HT-29 (cell line): ENCODE data around the gene IPO9. TPM values are rescaled to one million over a fixed set of nuclear protein-coding genes. Genes with fewer than 3 reads are reported as not detected.

Experiments
- DNase-seq: peaks from one replicate; pipeline ENCODE4 v3.0.0-alpha.2; 2015; ENCODE audit warnings: low spot score
- total RNA-seq: library from RNA; depleted of rRNA; stranded (reverse); fragments of >200 nt; shearing (Covaris generic); gene quantifications from 2 replicates; pipeline ENCODE4 v1.2.3, GENCODE V29; 2014; rRNA removed

Gene IPO9
- 21.5 and 39.6 TPM in 2 replicates for total RNA-seq

DNA sequence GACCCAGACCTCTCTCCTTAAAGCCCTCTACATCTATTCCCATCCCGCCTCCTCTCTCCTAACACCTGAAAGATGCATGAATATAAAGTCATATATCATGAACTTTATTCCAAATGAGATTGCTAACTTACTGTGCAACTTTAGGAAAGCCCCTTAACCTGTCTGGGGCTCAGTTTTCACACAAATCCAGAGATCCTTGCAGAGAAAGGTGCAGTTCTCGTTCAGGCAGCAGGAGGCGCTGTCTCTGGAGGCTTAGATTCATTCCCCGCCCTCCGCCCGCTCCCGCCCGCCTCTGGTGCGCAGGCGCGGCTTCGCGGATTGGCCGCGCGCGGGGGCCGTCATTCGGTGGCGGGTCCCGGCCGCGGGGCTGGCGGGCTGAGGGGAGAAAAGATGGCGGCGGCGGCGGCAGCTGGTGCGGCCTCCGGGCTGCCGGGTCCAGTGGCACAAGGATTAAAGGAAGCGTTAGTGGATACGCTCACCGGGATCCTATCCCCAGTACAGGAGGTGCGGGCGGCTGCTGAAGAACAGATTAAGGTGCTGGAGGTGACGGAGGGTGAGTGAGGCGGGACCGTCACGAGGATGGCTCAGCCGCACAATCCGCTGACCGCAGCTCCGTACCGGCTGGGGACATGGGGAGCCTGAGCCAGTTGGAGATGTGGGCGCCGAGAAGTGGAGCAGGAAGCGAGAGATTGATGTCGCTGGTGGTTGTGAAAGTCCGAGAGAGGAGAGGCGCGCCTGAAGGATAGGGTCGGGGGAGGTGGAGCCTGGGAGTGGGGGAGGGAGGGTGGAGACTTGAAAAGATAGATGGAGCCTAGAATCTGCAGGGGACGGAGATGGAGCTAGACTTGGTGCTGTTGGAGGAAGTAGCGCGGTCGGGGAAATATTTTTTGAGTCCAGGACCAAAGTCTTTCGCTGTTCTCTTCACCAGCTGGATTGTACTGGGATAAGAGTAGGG lies at the start of gene IPO9:
Gene IPO9, plus strand, starts transcription at position 338 of the 955 bp plus-strand sequence. Its CDS starts 53 bp downstream, at position 391.
- peak; percentile 96 for DNase-seq

DNA sequence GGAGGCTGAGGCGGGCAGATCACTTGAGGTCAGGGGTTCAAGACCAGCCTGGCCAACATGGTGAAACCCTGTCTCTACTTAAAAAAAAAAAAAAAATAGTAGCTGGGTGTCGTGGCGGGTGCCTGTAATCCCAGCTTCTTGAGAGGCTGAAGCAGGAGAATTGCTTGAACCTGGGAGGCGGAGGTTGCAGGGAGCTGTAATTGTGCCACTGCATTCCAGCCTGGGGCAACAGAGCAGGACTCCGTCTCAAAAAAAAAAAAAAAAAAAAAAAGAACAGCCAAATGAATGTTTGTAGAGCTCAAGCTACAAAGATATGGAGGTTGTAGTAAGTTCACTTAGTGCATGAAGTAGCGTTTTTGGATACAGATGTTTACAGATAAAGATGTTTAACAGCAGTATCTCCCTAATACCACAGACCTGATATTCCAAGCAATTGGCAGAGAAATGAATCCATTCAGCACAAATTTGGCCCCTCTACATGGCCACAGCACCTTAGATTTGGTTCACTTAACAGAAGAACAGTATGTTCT lies 49.5 kb upstream of the IPO9 start:
- DNase-seq: no peak

- DNase-seq: no peak
Measured at GRCh38 chr1:201780952-201781351, 48.0 kb upstream of the IPO9 start.

DNA sequence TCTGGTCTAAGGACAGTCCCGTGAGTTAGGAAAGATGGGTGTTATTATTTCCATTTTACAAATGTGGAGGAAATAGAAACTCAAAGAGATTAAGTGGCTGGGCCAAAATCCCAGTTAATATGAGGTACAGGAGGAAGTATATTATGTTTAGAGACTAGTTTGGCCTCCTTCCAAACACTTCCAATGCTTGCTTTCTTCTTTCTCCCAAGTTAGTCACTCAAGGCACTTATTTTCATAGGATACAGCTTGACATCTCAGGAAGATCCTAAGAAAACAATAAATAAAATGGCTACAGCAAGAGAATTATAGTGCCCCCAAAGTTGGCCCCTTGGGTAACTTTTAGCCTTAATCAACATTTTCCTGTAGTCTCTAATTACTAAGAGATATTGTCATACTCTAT lies 47.5 kb upstream of the IPO9 start:
- DNase-seq: peak; percentile 22

DNA sequence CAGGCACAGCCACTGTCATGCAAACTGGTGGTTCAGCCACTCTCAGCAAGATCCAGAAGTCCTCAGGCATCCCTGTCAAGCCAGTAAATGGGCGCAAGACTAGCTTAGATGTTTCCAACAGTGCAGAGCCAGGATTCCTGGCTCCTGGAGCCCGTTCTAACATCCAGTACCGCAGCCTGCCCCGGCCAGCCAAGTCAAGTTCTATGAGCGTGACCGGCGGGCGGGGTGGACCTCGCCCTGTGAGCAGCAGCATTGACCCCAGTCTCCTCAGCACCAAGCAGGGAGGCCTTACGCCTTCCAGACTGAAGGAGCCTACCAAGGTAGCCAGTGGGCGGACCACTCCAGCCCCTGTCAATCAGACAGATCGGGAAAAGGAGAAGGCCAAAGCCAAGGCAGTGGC lies 46.6 kb upstream of the IPO9 start:
- no peak for DNase-seq

DNA sequence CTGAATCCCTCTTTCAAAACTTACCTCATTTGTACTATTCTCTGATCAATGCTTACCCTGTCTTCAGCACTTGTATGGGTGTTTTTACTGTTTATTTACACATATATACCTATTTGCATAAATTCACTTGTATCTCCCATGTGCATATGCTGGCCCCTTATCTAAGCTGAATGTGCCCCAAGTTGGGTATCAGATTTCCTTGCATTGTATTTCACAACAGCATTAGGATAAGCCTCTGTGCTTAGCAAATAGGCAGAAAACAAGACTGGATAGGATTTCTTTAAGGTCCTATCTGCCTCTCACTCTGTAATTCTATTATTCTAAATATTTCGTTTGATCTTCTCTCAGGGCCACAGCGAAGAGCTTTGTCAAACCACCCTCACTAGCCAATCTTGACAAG lies 45.9 kb upstream of the IPO9 start:
- DNase-seq: no peak

DNA sequence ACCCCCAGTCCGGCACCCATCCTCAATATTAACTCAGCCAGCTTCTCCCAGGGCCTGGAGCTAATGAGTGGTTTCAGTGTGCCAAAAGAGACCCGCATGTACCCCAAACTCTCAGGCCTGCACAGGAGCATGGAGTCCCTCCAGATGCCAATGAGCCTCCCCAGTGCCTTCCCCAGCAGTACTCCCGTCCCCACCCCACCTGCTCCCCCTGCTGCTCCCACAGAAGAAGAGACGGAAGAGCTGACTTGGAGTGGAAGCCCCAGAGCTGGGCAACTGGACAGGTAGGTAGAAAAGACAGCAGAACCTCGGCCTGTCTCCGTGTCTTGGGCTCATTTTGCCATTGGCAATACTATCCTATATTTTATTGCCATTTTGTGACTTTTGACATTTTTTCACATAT lies 45.4 kb upstream of the IPO9 start:
- DNase-seq: no peak

DNA sequence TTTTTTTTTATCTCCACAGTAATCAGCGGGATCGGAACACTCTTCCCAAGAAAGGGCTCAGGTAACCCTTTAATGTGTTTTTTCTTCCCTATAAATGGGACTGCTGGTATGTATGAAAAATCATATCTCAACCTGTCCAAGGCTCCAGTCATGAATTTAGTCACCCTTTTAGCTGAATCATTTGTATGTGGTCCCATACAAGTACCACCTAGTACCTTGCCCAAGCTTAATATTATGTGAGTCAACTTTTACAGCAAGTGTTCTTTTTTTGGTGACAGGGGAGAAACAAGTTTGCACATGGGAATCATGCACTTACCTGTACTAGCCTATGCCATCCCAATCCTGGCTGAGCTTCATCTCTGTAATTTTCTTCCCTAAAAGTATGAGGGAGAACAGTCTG lies 43.7 kb upstream of the IPO9 start:
- no peak for DNase-seq

GRCh38 chr1:201786824-201787223 lies 42.1 kb upstream of the IPO9 start:
- no peak for DNase-seq

- DNase-seq: no peak
Measured at GRCh38 chr1:201788296-201788695, 40.7 kb upstream of the IPO9 start.

DNA sequence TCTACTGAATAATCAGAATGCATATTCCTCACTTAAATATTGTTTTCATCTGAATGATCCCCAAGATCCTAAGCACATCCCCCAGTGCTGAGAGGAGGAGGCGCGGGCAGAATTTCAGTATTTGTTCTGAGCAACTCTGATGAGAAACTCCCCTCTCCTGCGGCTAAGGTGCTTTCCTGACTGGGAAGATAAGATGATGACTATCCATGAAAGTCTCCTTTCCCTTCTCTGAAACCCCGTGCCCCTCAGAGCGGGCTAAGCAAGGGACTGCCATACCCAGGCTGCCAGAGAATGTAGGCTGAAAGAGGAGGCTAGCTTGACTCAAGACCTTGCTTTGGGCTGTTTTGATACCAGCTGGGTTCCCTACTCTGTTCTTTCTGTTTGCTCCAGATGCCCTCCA lies 39.7 kb upstream of the IPO9 start:
- DNase-seq: no peak

DNA sequence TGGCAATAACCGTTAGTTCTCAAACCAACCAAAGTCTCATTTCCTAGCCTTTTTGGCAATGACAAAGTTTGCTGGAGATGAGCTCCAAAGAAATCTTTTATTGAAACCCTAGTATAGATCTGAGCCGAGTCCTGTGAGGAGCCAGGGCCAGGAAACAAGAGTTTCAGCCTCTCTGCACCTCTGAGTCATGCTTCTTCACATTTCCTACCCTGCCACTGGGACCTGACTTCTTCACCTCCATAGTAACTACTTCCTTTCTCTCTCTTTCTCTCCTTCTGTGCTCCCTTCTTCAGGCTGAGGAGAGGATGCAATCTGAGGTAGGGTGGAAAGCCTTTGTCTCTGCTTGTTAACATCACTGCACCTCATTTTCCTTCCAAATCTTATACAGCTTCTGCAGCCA lies 38.7 kb upstream of the IPO9 start:
- no peak for DNase-seq

- DNase-seq: no peak
Measured at GRCh38 chr1:201791051-201791778, 37.7 kb upstream of the IPO9 start.

DNA sequence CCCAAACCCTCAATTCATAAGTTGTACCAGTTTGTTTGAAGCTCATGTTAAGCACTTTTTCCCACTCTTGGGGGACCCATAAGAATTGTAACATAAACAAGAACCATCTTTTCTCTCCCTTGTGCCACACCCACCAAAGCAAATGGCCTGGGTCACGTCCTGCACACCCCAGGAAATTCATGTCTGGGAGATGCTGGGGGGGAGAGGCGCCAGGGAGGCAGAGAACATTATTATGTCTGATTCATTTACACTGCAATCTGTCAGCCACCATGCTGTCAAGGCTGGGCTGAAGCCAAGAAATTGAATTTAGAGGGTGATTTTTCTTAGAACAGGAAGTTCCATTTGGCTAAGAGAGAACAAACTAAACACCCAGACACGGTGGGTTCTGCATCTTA lies 37.2 kb upstream of the IPO9 start:
- DNase-seq: no peak

GRCh38 chr1:201792534-201793305 lies 36.2 kb upstream of the IPO9 start:
- DNase-seq: peak; percentile 87

DNA sequence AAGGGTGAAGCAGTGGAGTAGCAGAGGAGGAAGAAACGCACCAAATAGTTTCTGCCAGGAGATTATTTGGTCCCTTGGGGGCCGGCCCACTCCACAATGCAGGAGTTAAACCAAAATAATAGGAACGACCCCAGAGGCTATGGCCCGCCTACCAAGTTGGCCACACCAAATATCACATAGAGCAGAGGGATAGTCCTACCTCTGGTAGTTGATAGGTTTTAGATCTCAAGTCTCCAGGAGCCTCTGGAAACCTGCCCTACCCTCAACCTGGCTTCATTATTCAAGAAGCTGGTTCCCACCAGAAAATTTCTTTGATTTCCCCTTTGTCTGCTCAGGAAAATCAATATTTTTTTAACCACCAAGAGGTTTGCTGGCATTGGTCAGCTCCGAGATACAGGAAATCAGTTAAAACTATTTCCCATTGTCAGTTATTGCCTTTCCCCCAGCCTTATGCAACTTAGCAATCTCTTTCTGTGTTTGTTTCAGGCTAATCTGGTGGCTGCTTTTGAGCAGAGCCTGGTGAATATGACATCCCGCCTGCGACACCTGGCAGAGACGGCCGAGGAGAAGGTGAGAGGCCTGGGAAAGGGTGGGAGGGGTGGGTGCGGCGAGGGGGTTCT lies 35.5 kb upstream of the IPO9 start:
- no peak for DNase-seq

GRCh38 chr1:201795066-201795465 lies 33.9 kb upstream of the IPO9 start:
- DNase-seq: peak; percentile 22

GRCh38 chr1:201800246-201800645 lies 28.7 kb upstream of the IPO9 start:
- no peak for DNase-seq

DNA sequence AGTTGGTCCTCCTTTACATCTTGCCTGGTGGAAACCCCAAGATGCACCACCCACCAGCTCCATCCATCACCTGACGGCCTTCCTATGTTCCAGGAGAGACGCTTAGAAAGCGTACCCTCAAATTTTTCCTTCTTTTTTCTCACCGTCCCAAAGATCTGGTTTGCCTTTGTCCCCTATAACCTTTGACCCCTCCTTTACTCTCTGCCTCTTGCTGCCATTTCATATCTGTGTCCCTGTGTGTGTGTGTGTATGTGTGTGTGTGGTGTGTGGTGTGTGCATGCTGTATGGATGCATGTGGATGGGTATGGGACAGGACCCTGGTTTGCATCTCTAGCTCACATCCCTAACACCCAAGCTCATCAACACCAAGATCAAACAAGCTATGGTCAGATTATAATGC lies 22.2 kb upstream of the IPO9 start:
- DNase-seq: no peak

DNA sequence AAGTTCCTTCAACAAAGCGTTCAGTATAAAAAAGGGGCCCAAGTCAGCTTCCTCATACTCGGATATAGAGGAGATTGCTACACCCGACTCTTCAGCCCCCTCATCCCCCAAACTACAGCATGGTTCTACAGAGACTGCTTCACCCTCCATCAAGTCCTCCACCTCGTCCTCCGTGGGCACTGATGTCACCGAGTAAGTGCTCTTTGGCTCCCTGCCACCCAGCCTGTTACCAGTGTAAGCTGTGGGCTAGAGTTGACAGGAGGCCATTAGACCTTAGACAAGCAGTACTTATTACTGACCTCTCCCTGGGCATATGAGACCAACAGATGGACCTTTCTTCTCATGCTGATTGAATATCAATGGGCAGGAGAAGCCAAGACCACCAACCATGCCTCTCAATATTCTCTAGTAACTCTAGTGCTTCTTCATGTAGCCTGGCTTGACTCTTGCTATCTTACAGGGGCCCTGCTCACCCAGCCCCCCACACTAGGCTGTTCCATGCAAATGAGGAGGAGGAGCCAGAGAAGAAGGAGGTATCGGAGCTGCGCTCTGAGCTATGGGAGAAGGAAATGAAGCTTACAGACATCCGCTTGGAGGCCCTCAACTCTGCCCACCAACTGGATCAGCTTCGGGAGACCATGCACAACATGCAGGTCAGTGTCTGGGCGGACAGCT lies 20.9 kb upstream of the IPO9 start:
- no peak for DNase-seq

DNA sequence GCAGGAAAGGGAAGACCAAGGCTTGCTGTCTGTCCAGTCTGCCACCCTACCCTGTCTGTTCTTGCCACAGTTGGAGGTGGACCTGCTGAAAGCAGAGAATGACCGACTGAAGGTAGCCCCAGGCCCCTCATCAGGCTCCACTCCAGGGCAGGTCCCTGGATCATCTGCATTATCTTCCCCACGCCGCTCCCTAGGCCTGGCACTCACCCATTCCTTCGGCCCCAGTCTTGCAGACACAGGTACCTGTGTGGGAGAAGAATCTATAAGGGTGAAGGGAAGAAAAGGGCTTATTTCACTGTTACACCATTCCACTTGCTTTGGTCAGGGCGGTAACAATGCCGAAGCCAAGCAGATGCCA lies 20.3 kb upstream of the IPO9 start:
- no peak for DNase-seq
